ENCODE measurements around the gene SH3PXD2B.

The SH3PXD2B gene

DNA sequence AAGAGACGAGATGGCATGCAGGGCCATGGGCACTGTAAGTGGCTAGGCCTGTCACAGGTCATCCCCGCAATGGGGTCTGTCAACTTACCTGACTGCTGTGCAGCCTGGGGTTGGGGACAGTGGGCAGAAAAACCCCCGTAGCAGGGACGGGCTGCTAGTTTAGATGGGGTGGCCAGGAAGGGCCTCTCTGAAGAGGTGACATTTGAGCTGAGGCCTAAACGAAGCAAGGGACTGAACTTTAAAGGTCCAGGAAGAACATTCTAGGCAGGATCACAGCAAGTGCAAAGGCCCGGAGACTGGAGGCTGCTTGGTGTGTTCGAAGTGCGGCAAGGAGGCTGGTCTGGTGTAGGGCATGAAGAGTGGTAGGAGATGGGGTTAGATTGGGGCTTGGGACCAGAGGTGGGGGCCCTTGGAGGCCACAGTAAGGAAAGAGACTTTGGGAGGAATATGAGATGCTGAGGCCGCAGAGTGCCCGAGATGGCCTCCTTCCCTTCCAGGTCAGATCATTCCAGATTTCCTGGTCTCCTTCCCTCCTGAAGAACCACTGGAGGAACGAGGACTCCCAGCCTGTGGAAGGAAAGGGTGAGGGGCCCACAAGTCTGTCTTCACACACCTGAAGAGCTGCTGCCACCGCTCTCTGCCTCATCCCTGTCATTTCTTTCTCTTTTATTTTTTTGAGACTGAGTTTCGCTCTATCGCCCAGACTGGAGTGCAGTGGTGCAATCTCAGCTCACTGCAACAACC is 37.9 kb upstream of the SH3PXD2B start:
- no peak for FAIRE-seq
- no peak for DNase-seq (ENCODE audit: insufficient read length, low spot score)
- TF ChIP-seq, protein P1, sequence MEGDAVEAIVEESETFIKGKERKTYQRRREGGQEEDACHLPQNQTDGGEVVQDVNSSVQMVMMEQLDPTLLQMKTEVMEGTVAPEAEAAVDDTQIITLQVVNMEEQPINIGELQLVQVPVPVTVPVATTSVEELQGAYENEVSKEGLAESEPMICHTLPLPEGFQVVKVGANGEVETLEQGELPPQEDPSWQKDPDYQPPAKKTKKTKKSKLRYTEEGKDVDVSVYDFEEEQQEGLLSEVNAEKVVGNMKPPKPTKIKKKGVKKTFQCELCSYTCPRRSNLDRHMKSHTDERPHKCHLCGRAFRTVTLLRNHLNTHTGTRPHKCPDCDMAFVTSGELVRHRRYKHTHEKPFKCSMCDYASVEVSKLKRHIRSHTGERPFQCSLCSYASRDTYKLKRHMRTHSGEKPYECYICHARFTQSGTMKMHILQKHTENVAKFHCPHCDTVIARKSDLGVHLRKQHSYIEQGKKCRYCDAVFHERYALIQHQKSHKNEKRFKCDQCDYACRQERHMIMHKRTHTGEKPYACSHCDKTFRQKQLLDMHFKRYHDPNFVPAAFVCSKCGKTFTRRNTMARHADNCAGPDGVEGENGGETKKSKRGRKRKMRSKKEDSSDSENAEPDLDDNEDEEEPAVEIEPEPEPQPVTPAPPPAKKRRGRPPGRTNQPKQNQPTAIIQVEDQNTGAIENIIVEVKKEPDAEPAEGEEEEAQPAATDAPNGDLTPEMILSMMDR (IDR thresholded peaks at IDR 0.05; ENCODE audit: insufficient read depth, missing control alignments), result no peak

DNA sequence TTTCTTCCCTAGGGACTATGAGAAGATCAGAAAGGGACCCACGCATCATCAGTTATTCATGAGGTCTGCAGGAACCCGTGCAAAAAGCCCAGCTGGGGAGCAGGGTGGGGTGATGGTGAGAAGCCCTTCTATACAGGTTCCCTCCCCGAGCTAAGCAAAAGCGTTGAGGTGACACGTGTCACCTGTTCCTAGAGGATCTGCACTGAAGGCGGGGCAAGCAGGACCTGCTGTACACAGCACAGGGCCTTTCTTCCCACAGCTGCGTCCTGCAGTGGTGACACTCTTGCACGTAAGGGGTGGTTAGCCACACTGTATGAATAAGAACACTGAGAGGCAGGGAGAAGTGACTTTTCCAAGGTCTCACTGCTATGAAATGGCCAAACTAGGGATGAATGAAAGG is 37.2 kb upstream of the SH3PXD2B start:
- TF ChIP-seq, protein P1 (IDR thresholded peaks at IDR 0.05; ENCODE audit: insufficient read depth, missing control alignments), result no peak
- DNase-seq (ENCODE audit: insufficient read length, low spot score) (no peak), FAIRE-seq (no peak)

DNA sequence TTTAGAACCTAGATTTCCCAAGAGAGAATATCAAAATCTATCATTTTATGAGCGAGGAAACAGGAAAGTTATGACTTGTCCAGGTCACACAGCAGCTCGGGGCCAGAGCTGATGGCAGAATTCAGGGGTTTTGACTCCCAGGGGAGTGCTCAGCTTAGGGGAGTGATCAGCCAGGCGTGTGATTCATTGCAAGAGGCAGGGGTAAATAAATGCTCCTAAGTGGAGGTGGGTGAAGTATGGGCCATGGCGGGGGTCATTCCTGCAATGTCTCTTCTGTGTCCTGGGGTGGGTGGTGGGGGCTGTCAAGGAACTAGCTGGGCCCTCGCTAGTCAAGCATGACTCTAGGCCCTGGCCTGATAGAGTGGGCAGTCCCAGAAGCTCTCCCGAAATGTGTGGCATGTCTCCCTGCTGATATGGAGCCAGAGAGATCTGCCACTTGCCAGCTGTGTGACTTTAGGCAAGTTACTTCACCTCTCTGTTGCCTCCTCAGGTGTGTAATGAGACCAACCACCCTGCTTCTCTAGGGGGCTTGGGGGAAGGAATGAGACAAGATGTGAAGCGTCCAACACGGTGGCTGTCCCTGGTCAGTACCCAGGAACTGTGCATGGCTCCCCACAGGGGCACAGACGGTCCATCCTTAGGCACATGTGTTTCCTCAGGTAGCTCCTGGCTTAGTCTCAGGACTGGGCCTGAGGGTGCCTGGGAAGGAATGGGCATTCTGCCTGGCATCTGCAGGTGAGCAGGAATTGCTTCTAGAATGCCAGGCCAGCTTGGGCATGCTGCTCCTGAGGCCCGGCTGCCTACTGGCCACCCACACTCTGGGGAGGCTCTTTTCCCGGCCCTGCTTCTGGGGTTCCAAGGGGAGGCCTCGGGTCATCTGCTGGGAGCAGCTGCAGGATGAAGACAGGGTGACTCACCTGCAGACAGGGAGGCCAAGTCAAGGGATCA is 36.5 kb upstream of the SH3PXD2B start:
- no peak for DNase-seq (ENCODE audit: insufficient read length, low spot score)
- no peak for FAIRE-seq
- TF ChIP-seq, protein P1 (IDR thresholded peaks at IDR 0.05; ENCODE audit: insufficient read depth, missing control alignments), result no peak

DNA sequence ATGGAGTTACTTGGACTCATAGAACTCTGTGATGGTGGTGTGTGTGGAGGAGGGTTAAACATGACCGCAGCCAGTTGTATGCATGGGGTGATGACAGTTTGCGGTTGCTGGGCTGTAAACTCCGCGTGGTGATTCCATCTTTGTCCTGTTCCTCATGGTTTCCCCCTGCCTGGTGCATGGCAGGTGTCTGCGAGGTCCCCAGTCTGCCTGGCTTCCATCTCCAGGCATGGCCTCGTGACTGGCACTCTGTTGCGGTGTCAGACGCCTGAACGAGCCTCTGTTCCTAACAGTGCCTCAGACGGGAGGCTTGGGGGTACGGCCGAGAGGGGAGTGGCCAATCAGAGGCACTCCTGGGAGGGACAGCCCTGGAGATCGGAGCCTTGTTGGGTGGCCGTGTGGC is 33.9 kb upstream of the SH3PXD2B start:
- TF ChIP-seq, protein P1 (IDR thresholded peaks at IDR 0.05; ENCODE audit: insufficient read depth, missing control alignments), result no peak
- DNase-seq (ENCODE audit: insufficient read length, low spot score) (no peak), FAIRE-seq (no peak)

DNA sequence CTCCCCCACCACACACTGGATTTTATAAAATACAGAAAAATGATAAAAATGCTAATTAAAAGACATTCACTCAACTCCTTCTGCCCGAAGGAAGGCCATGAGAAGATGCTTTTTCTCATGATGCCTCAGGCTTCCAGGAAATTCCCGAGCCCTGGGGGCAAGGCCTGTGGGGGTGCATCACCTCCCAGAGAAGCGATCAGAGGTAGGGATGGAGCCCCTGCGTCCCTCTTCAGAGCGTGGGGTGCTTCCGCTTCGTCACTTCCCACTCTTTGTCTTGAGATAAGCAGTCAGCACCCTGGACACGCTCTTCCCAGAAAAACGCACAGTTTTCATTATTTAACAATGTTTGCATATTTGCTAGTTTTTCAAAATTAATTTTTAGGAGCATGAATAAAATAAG is 33.3 kb upstream of the SH3PXD2B start:
- no peak for DNase-seq (ENCODE audit: insufficient read length, low spot score)
- no peak for FAIRE-seq
- TF ChIP-seq, protein P1 (IDR thresholded peaks at IDR 0.05; ENCODE audit: insufficient read depth, missing control alignments), result no peak

DNA sequence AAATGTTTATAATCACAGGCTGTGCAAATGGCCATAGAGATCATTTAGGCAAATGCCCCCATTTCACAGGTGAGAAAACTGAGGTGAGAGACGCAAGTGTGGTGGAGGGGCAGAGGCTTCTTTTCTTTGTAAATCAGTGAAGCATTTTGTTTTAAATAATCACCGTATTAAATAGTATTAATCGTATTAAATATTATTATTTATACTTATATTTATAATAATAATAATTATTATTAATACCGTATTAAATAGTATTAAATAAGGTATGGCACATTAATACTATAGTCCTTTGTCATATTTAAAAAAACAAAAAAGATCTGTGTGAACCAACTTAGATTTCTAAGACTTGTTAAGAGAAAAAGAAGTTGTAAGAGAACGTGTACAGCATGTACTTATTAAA is 32.6 kb upstream of the SH3PXD2B start:
- TF ChIP-seq, protein P1 (IDR thresholded peaks at IDR 0.05; ENCODE audit: insufficient read depth, missing control alignments), result no peak
- no peak for FAIRE-seq

More for the DNA sequence above, 32.6 kb upstream of the SH3PXD2B start:
- DNase-seq (ENCODE audit: insufficient read length, low spot score), result no peak
